ENCODE results near the gene ABR. TPM values are rescaled to one million over a fixed set of nuclear protein-coding genes. Genes with fewer than 3 reads are reported as not detected.

ABR gene
- total and polyA plus RNA-seq, 2 of the 8 experiments (the other 6 are each of a cell fraction or from before 2014, with no cell fraction given) = 44.8 to 47.2 TPM

DNA sequence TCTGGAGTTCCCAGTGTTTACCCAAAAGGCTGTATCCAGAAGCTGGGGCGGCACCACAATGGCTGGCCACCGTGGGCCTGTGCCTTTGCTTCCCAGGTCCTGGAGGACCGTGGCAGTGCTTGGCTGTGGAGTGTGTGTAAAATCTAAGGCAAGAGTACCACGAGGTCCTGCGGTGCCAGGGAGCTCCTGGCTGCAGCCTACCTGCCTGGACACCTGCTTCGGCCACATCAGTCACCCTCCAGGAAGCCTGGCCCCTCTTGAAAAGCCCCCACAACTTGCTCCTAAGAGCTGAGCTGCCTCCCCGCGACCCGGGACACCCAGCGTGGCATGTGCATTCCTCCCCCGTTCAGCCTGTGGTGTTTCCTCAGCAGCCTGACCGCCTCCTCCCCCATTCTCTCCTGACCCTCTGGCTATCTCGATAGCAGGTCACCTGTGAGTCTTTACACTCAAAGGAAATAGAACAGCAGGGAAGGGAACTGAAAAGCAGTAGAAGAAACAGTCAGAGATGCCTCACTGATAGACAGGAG lies 174.9 kb downstream of the ABR start (continued):
- TF ChIP-seq CHD7 (IDR thresholded peaks at IDR 0.05; ENCODE audit: insufficient replicate concordance, low read length) (no peak), JUND (IDR thresholded peaks at IDR 0.05; ENCODE audit: low read length) (no peak), MAX (IDR thresholded peaks at IDR 0.05) (no peak), SP4 (IDR thresholded peaks at IDR 0.05; ENCODE audit: low read length) (no peak), TAF1 (IDR thresholded peaks at IDR 0.05; ENCODE audit: low read depth, low read length) (no peak), YY1 (IDR thresholded peaks at IDR 0.05; ENCODE audit: low read depth, low read length) (no peak), BACH1 (IDR thresholded peaks at IDR 0.05; ENCODE audit: low read length) (no peak), KDM5A (IDR thresholded peaks at IDR 0.05; ENCODE audit: low read length) (no peak), ZNF274 (IDR thresholded peaks at IDR 0.05; ENCODE audit: borderline replicate concordance, extremely low read depth, low read length) (no peak), ASH2L (IDR thresholded peaks at IDR 0.05; ENCODE audit: low read length) (no peak), EGR1 (IDR thresholded peaks at IDR 0.05; ENCODE audit: borderline replicate concordance, low read depth, low read length) (no peak)
